NCI-H1694 treated with DMSO at 0.1 percent for 48 hours (cell line): Measurements from ENCODE around the gene NBPF26.
"Not testable (repeated sequence)": the region's sequence is repeated elsewhere in the genome, so short reads cannot be mapped to it uniquely, and the experiment has no call there.

ENCODE experiments used
- DNase-seq: peaks from one replicate; lab custom pipeline; 2025; lab: John Stamatoyannopoulos, UW

Gene NBPF26

DNA sequence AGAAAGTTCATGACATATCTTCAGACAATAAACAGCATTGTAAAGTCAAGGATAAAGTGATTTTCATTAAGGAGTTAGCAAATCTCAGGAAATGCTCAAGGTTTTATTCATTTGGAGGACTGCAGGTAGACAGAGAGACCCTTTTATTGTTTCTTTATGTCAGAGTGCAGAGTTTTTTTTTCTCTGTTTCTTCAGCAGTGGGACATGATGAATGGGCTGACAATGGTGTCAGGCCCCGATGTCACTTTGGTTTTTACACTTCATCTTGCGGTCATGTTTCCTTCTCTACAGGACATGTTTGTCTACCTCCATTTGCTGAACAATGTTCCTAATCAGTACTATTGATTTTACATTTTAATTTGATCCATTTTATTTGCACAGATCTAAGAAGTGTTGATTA, 134.4 kb downstream of the NBPF26 start:
- not testable (repeated sequence) for DNase-seq

- not testable (repeated sequence) for DNase-seq
Observed at GRCh38 chr1:120859615-120860234, 136.0 kb downstream of the NBPF26 start.

DNA sequence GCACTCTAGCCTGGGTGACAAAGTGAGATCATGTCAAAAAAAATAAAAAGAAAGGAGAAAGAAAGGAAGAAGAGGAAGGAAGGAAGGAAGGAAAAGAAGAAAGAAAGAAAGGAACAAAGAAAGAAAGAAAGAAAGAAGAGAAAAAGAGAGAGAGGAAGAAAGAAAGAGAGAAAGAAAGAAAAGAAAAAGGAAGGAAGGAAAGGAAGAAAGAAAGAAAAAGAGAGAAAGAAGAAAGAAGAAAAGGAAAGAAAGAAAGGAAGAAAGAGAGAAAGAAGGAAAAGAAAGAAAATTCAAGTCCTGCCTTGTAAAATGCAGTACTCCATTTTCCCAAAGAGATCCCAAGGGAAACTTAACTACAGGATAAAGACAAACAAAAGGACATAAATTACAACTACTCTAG, 154.5 kb downstream of the NBPF26 start:
- DNase-seq, result not testable (repeated sequence)

DNA sequence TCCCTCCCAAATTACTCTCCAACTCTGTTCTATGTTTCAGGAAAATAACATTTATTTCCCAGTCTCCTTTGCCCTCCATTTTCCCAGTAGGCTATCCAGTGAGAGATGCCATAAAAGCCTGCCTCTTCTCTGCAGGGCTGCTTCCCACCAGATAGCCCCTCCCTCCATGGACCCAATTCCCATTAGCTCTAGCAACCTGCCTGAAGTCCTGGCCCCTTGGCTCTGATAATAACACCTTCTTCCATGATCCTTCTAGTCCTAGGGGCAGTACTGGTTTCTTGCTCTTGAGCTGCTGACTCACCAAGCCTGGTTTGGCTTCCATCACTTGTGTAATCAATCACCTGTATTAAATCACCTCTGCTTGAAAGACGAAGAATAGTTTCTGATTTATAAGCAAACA, 156.3 kb downstream of the NBPF26 start:
- not testable (repeated sequence) for DNase-seq

GRCh38 chr1:120881934-120882333, 158.2 kb downstream of the NBPF26 start:
- DNase-seq, result not testable (repeated sequence)
